ENCODE results near the gene ATAD1. TPM values are rescaled to one million over a fixed set of nuclear protein-coding genes. Genes with fewer than 3 reads are reported as not detected.

The ATAD1 gene
- total RNA-seq, 1 experiment from 2014 or later: 62.0 TPM

- intact Hi-C loops (cut with micrococcal nuclease; ENCODE audit: unreplicated experiment): no loop called here
- Histone ChIP-seq H3K27me3 (ENCODE audit: control insufficient read depth, insufficient read depth, low read length) (no peaks in the 10 kb centered on the region), H3K4me1 (ENCODE audit: control insufficient read depth, insufficient read depth, low read length) (no peaks in the 10 kb centered on the region), H3K36me3 (ENCODE audit: control insufficient read depth, insufficient read depth, low read length) (peaks cover 9% of the 10 kb centered on the region; the same call in 1 of the 2 replicates), H3K9me3 (ENCODE audit: control insufficient read depth, insufficient read depth, low read depth, low read length) (peaks cover 28% of the 10 kb centered on the region; the same call in 1 of the 2 replicates), H3K4me3 (ENCODE audit: low read depth in 2 of 2, low read length in 2 of 2) (no peak overlapping the region), H3K27ac (ENCODE audit: low read length) (no peak overlapping the region)
- POLR2A ChIA-PET: no interaction called here
- CTCF ChIA-PET: no interaction called here
- BruUV-seq (replicated peaks): no TSS peak
- in situ Hi-C loops (cut with HindIII; ENCODE audit: low pct_unique_long_range_greater_than_20kb, low sequenced_read_pairs): no loop called here
- no peak for DNase-seq (ENCODE audit: low read depth, low spot score)
- ATAC-seq: no peak
- TF ChIP-seq POLR2AphosphoS5 (IDR thresholded peaks at IDR 0.05; ENCODE audit: low read depth, low read length): no peak
Measured at GRCh38 chr10:87799860-87800259, 18.2 kb downstream of the ATAD1 start.

- Histone ChIP-seq H3K36me3 (ENCODE audit: control insufficient read depth, insufficient read depth, low read length) (peaks cover 9% of the 10 kb centered on the region; the same call in 1 of the 2 replicates), H3K27ac (ENCODE audit: low read length) (no peak overlapping the region), H3K9me3 (ENCODE audit: control insufficient read depth, insufficient read depth, low read depth, low read length) (peaks cover 25% of the 10 kb centered on the region; the same call in 1 of the 2 replicates), H3K4me1 (ENCODE audit: control insufficient read depth, insufficient read depth, low read length) (no peaks in the 10 kb centered on the region), H3K4me3 (ENCODE audit: low read depth in 2 of 2, low read length in 2 of 2) (no peak overlapping the region), H3K27me3 (ENCODE audit: control insufficient read depth, insufficient read depth, low read length) (no peaks in the 10 kb centered on the region)
- in situ Hi-C loops (cut with HindIII; ENCODE audit: low pct_unique_long_range_greater_than_20kb, low sequenced_read_pairs): no loop called here
- TF ChIP-seq CTCF (IDR thresholded peaks at IDR 0.05) (no peak), POLR2AphosphoS5 (IDR thresholded peaks at IDR 0.05; ENCODE audit: low read depth, low read length) (no peak), SIN3A (IDR thresholded peaks at IDR 0.05; ENCODE audit: borderline replicate concordance, insufficient read depth, low read depth, low read length) (no peak), TCF7L2 (IDR thresholded peaks at IDR 0.05; ENCODE audit: low read depth, low read length) (no peak), REST (IDR thresholded peaks at IDR 0.05; ENCODE audit: insufficient read depth in 1 of 2, low read depth in 2 of 2, low read length in 1 of 2) (no peak)
- no peak for ATAC-seq
- ChIA-PET POLR2A (no interaction called here), CTCF (no interaction called here)
- no peak for DNase-seq (ENCODE audit: low read depth, low spot score)
- no TSS peak for BruUV-seq (replicated peaks)
- intact Hi-C loops (cut with micrococcal nuclease; ENCODE audit: unreplicated experiment): no loop called here
Measured at GRCh38 chr10:87798082-87798481, 19.9 kb downstream of the ATAD1 start.

GRCh38 chr10:87794285-87794684, 23.7 kb downstream of the ATAD1 start:
- ATAC-seq (no peak), DNase-seq (ENCODE audit: low read depth, low spot score) (no peak)
- ChIA-PET POLR2A (no interaction called here), CTCF (interaction anchor here (0.6 kb wide), 1 partner anchor 21 kb away, joined by 3 read pairs; no protein-coding TSS in a partner anchor)
- intact Hi-C loops (cut with micrococcal nuclease; ENCODE audit: unreplicated experiment) (no loop called here), in situ Hi-C loops (cut with HindIII; ENCODE audit: low pct_unique_long_range_greater_than_20kb, low sequenced_read_pairs) (no loop called here)
- H3K9me3 ChIP-seq (ENCODE audit: control insufficient read depth, insufficient read depth, low read depth, low read length): no peaks in the 10 kb centered on the region
- no peaks in the 10 kb centered on the region for H3K27me3 ChIP-seq (ENCODE audit: control insufficient read depth, insufficient read depth, low read length)
- TF ChIP-seq SIN3A (IDR thresholded peaks at IDR 0.05; ENCODE audit: borderline replicate concordance, insufficient read depth, low read depth, low read length): no peak
- no peak for TF ChIP-seq CTCF (IDR thresholded peaks at IDR 0.05)
- no peak for TF ChIP-seq REST (IDR thresholded peaks at IDR 0.05; ENCODE audit: insufficient read depth in 1 of 2, low read depth in 2 of 2, low read length in 1 of 2)
- TF ChIP-seq POLR2AphosphoS5 (IDR thresholded peaks at IDR 0.05; ENCODE audit: low read depth, low read length): no peak
- TF ChIP-seq TCF7L2 (IDR thresholded peaks at IDR 0.05; ENCODE audit: low read depth, low read length): no peak
- no peak overlapping the region for H3K27ac ChIP-seq (ENCODE audit: low read length)
- H3K4me3 ChIP-seq (ENCODE audit: low read depth in 2 of 2, low read length in 2 of 2): no peak overlapping the region
- BruUV-seq (replicated peaks): no TSS peak
- no peaks in the 10 kb centered on the region for H3K4me1 ChIP-seq (ENCODE audit: control insufficient read depth, insufficient read depth, low read length)
- H3K36me3 ChIP-seq (ENCODE audit: control insufficient read depth, insufficient read depth, low read length): peaks cover 23% of the 10 kb centered on the region

All from Panc1 (cell line).